Chondrocyte (in vitro differentiated cells): ENCODE results near the gene ROGDI. TPM values are rescaled to one million over a fixed set of nuclear protein-coding genes. Genes with fewer than 3 reads are reported as not detected.

Experiments used
- DNase-seq: peaks from one replicate; pipeline ENCODE4 v3.0.0; 2021; ENCODE audit warnings: mixed read lengths, low spot score
- H3K27ac Mint-ChIP-seq: one replicate; pipeline ENCODE4 v1.8.0; 2021; ENCODE audit warnings: mild to moderate bottlenecking, moderate library complexity, mixed read lengths; ENCODE audit not compliant: unreplicated experiment
- H3K27me3 Mint-ChIP-seq: 2 replicates; pipeline ENCODE4 v1.8.0; 2021; ENCODE audit warnings: low read depth, mixed read lengths
- H3K36me3 Mint-ChIP-seq: 2 replicates; pipeline ENCODE4 v1.8.0; 2021; ENCODE audit warnings: low read depth, mixed read lengths
- H3K4me1 Mint-ChIP-seq: 2 replicates; pipeline ENCODE4 v1.8.0; 2021; ENCODE audit warnings: low read depth, mild to moderate bottlenecking, mixed read lengths
- H3K4me3 Mint-ChIP-seq: one replicate; pipeline ENCODE4 v1.8.0; 2021; ENCODE audit warnings: mild to moderate bottlenecking, moderate library complexity, mixed read lengths; ENCODE audit not compliant: unreplicated experiment
- H3K9me3 Mint-ChIP-seq: 2 replicates; pipeline ENCODE4 v1.8.0; 2021; ENCODE audit warnings: low read depth, mixed read lengths
- total RNA-seq: library from RNA; stranded (reverse); gene quantifications from 3 replicates; pipeline ENCODE4 v1.2.1, GENCODE V29; 2021
- TF ChIP-seq, protein P1 (sequence below): fragments of 200-600 bp; sonication (generic); IDR thresholded peaks from 2 replicates; pipeline ENCODE4 v1.5.0; 2021; ENCODE audit warnings: antibody characterized with exemption, mild to moderate bottlenecking, moderate library complexity

Gene ROGDI
- total RNA-seq, 1 donor from 2014 or later = 37.6 TPM

GRCh38 chr16:4826980-4827379 lies 24.5 kb upstream of the ROGDI start:
- H3K9me3 Mint-ChIP-seq = no peaks in the 10 kb centered on the region
- H3K27ac Mint-ChIP-seq = no peak overlapping the region
- DNase-seq = no peak
- H3K36me3 Mint-ChIP-seq = peaks cover 40% of the 10 kb centered on the region
- no peaks in the 10 kb centered on the region for H3K4me1 Mint-ChIP-seq
- no peak overlapping the region for H3K4me3 Mint-ChIP-seq
- no peaks in the 10 kb centered on the region for H3K27me3 Mint-ChIP-seq
- TF ChIP-seq, protein P1, sequence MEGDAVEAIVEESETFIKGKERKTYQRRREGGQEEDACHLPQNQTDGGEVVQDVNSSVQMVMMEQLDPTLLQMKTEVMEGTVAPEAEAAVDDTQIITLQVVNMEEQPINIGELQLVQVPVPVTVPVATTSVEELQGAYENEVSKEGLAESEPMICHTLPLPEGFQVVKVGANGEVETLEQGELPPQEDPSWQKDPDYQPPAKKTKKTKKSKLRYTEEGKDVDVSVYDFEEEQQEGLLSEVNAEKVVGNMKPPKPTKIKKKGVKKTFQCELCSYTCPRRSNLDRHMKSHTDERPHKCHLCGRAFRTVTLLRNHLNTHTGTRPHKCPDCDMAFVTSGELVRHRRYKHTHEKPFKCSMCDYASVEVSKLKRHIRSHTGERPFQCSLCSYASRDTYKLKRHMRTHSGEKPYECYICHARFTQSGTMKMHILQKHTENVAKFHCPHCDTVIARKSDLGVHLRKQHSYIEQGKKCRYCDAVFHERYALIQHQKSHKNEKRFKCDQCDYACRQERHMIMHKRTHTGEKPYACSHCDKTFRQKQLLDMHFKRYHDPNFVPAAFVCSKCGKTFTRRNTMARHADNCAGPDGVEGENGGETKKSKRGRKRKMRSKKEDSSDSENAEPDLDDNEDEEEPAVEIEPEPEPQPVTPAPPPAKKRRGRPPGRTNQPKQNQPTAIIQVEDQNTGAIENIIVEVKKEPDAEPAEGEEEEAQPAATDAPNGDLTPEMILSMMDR = no peak

DNA sequence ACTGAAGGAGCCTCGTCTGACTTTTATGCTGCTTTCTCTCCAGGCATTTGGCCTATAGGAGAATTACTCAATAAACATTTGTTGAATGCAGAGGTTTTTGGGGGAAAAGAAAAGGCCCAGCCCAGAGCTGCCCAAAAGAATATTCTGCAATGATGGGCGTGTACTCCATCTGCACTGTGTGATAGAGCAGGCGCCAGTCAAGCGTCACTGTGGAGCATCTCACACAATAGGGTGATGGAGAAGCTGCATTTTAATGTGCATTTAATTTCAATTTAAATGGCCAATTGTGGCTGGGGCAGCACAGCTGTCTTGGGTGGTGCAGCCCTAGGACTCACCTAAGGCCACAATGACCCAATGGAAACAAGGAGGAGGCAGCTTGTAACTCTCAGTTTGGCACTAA lies 24.1 kb upstream of the ROGDI start:
- no peaks in the 10 kb centered on the region for H3K27me3 Mint-ChIP-seq
- H3K27ac Mint-ChIP-seq = no peak overlapping the region
- no peaks in the 10 kb centered on the region for H3K4me1 Mint-ChIP-seq
- no peaks in the 10 kb centered on the region for H3K9me3 Mint-ChIP-seq
- no peak for DNase-seq
- TF ChIP-seq, protein P1 = no peak
- H3K36me3 Mint-ChIP-seq = peaks cover 44% of the 10 kb centered on the region
- no peak overlapping the region for H3K4me3 Mint-ChIP-seq

- H3K4me3 Mint-ChIP-seq = no peak overlapping the region
- no peak overlapping the region for H3K27ac Mint-ChIP-seq
- no peak for DNase-seq
- H3K9me3 Mint-ChIP-seq = no peaks in the 10 kb centered on the region
- peaks cover 38% of the 10 kb centered on the region for H3K36me3 Mint-ChIP-seq
- no peaks in the 10 kb centered on the region for H3K27me3 Mint-ChIP-seq
- H3K4me1 Mint-ChIP-seq = no peaks in the 10 kb centered on the region
- TF ChIP-seq, protein P1 = no peak
Observed at GRCh38 chr16:4825196-4825595, 22.8 kb upstream of the ROGDI start.

GRCh38 chr16:4820652-4821051 lies 18.2 kb upstream of the ROGDI start:
- TF ChIP-seq, protein P1 = no peak
- no peaks in the 10 kb centered on the region for H3K27me3 Mint-ChIP-seq
- H3K36me3 Mint-ChIP-seq = peaks cover 37% of the 10 kb centered on the region

DNA sequence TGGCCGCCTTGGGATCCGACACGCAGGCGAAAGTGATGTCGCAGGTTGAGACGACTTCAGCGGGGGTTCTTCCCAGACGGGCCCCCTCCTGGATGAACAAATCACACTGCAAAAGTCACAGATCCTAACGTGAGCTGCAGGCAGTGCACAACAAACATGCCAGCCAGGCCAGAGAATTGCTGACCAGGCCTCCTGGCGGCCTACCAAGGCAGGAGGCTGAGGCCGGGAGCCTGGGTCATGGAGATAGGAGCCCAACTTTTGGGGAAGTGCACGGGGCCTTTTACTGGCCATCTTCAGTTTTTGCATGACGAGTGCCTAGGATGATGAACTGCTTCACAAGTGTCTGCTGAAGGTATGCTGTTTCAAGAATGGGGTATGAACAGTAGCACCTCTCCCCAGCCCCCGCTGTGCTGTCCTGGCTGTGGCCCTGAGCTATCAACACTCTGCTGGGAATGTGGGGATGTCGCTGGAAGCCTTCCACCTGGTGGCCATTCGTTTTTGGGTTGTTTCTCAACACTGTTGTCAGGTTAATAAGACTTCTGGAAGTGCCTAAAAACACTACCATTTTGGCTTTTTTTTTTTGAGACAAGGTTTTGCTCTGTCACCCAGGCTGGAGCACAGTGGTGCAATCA lies 12.2 kb upstream of the ROGDI start:
- no peaks in the 10 kb centered on the region for H3K27me3 Mint-ChIP-seq
- H3K4me3 Mint-ChIP-seq = no peak overlapping the region
- H3K4me1 Mint-ChIP-seq = no peaks in the 10 kb centered on the region
- peaks cover 43% of the 10 kb centered on the region for H3K36me3 Mint-ChIP-seq
- H3K9me3 Mint-ChIP-seq = no peaks in the 10 kb centered on the region
- H3K27ac Mint-ChIP-seq = no peak overlapping the region
- TF ChIP-seq, protein P1 = no peak
- peak; percentile 59 for DNase-seq

More at GRCh38 chr16:4820652-4821051, 18.2 kb upstream of the ROGDI start:
- no peak for DNase-seq
- Mint-ChIP-seq H3K4me1 (no peaks in the 10 kb centered on the region), H3K27ac (no peak overlapping the region), H3K9me3 (no peaks in the 10 kb centered on the region), H3K4me3 (no peak overlapping the region)
